SW 1271 (cell line): ENCODE data around the gene CREB3L4.
"Not testable (repeated sequence)": the region's sequence is repeated elsewhere in the genome, so short reads cannot be mapped to it uniquely, and the experiment has no call there.

Source experiments
- DNase-seq, 2 experiments: peaks; one replicate each; lab custom pipeline; 2025; lab: John Stamatoyannopoulos, UW

Gene CREB3L4

DNA sequence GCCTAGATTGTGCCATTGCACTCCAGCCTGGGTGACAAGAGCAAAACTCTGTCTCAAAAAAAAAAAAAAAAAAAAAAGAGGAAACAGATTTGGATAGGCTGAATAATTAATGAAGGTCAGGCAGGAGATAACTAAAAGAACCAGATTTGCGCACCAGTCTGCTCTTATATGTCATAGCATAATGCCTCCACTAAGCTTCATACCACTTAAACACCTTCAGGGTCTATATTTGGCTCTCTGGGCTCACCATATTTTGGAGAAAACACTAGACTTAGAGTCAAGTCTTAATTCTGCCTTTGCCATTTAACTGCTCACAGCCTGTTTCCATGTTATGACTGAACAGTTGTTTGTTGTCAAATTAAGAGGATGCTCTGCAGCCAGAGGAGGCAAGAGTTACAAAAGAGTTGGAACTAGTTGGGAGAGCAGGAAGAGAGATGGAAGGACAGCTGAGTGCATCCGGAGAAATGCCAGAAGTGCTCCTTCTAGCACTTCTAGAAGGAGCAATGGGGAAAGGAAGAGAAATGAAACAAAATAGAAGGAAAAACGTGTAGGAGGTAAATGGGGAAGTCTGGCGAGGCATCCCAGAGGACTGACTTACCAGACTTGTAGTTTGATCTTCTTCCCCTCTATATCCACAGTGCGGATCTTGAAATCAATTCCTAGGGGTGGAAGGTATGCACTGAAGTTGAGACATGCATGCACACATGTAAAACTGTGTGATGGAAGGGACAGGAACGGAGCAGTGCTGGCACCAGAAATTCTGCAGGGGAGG is 16.6 kb downstream of the CREB3L4 start:
- no peak for DNase-seq

DNA sequence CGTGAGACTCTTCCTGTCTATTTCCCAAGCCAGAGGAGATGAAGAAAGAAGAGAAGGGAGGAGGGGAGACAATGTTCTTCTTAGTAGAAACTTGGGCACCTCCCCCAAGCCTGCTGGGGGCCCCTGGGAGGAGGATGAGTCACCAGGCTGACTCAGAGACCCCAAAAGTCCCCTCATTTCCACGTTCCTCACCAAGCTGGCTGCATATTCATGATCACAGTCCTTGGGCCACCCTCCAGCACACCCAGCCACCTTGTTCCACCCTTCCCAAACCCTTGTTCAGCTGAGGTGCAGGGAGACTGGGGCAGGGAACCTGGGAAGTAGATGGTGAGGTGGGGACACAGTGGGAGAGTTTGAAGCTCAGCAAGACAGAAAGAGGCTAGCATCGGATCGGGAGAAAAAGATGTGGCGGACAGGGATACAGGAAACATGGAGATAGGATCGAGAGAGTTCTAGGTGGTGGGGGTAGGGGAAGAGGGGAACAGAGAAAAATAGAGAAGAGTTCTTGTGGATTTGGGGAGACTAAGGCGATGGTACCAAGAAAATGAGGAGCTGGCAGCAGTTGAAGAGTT is 17.7 kb downstream of the CREB3L4 start:
- DNase-seq, result no peak

GRCh38 chr1:153985941-153986761 is 18.4 kb downstream of the CREB3L4 start, which contains the start of gene RAB13:
TSS of gene RAB13 (minus strand) at chr1:153986339. CDS start at chr1:153986236, 103 bp downstream.
- peak in 1 of 2 experiments; percentile 78 for DNase-seq

DNA sequence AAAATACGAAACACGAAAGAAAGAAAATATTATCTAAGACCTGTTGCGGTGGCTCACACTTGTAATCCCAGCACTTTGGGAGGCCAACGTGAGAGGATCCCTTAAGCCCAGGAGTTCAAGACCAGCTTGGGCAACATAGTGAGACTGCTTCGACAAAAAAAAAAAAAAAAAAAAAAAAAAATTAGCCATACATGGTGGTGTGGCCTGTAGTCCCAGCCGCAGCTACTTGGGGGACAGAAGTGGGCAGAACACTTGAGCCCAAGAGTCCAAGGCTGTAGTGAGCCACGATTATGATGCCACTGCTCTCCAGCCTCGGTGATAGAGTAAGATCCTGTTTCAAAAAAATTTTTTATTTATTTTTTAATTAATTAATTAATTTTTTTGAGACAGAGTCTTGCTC is 19.9 kb downstream of the CREB3L4 start:
- DNase-seq, result no peak

DNA sequence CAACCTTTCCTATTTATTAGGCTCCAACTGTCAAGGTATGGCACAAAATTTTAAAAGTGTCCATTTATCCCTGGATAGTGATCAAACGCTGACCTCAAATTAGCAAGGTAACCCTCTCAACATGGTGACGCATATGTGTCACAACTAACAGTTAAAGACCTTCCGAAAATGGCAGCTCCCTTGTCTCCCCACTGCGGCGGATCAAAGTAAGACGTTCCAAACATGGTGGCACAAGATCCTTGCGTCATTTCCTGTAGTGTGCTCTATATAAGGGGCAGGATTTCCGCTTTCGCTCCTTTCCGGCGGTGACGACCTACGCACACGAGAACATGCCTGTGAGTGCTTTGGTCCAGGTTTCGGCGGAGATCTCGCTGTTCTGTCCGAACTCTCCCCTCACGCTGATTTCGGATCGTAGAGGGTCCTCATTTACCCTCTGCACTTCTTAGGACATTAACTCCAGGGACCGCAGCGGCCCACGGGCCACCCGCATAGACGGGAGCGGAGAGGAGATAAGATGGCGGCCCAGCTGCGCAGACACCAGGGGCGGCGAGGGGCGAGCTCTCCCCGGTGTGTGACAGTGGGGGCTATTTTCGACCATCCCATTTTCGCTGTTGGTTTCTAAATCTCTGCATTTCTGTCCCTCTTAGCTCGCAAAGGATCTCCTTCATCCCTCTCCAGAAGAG is 22.9 kb downstream of the CREB3L4 start, which contains the start of gene RPS27:
Gene RPS27, plus strand, starts transcription at position 295 of the 683 bp plus-strand sequence. Its CDS starts 35 bp downstream, at position 330.
- peak; percentile 84 to 94 for DNase-seq

GRCh38 chr1:153991151-153991630 is 23.5 kb downstream of the CREB3L4 start:
- no peak for DNase-seq

DNA sequence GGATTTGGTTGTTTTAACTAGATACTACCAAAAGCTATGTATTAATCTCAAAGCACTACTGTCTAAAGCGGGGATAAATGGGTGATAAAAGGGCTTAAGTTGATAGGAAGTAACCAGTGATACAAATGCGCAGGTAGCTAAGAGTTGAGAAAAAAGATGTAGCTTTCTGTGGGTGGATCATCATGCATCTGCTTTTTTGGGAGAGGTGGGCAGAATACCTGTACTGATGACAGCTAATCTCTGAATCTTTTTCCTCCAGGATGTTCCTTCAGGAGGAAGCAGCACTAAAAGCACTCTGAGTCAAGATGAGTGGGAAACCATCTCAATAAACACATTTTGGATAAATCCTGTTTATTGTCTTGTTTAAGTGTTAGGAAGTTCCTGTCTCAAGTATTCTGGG is 24.1 kb downstream of the CREB3L4 start:
- DNase-seq, result no peak

GRCh38 chr1:153995202-153995601 is 27.5 kb downstream of the CREB3L4 start:
- no peak for DNase-seq

- no peak for DNase-seq
These were observed 27.9 kb downstream of the CREB3L4 start for GRCh38 chr1:153995640-153996039.

DNA sequence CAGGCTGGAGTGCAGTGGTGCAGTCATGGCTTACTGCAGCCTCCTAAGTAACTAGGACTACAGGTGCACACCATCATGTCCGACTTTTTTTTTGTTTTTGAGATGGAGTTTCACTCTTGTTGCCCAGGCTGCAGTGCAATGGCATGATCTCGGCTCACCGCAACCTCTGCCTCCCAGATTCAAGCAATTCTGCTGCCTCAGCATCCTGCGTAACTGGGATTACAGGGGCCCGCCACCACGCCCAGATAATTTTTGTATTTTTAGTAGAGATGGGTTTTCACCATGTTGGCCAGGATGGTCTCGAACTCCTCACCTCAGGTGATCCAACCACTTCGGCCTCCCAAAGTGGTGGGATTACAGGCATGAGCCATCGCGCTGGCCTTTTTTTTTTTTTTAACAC is 29.2 kb downstream of the CREB3L4 start:
- not testable (repeated sequence) for DNase-seq

DNA sequence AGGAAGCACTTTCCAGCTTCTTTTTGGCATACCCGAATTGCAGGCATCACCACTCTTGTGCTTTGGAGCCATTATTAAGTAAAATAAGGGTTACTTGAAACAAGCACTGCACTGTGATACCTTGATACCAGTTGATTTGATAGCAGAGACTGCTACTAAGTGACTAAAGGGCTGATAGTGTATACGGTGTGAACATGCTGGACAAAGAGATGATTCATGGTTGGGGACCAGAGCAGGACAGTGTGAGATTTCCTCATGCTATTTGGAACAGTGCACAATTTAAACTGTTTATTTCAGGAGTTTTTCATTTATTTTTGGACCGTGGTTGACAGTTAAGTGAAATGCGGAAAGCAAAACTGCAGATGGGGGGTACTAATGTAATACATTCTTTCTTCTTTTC is 32.7 kb downstream of the CREB3L4 start:
- DNase-seq, result no peak

DNA sequence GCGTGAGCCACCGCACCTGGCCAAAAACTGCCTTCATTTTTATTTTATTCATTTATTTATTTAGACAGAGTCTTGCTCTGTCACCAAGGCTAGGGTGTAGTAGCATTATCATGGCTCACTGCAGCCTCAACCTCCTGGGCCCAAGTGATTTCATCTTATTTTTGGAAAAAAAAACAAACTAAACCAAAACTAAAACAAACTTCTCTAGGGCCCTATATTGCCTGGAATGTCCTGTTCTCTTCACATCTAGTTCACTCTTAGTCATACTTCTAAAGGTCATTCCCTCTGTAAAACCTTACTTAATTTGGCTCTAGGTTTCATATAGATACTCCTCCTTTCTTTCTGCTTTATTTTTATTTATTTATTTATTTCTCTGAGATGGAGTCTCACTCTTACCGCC is 38.4 kb downstream of the CREB3L4 start:
- no peak for DNase-seq

DNA sequence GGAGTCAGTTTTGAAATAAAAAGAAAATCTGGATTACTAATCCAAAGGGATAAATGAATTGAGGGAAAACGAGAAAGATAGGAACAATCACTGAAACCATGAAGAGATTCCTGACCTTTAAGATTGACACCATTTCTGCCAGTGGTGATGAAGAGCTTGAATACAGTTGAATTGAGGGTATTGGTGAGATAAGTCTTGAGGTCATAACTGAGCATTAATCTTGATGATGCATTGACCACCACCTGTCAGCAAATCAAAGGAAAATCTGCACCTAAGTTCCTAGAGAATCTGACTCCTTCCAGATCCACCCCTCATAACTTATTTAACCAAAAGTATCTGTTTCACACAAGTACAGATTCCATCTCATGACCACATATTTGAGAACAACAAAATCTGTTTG is 44.4 kb downstream of the CREB3L4 start:
- no peak for DNase-seq

GRCh38 chr1:154012543-154012942 is 44.8 kb downstream of the CREB3L4 start:
- DNase-seq, result not testable (repeated sequence)

- DNase-seq, result no peak
These were observed 46.6 kb downstream of the CREB3L4 start for GRCh38 chr1:154014154-154014907.

DNA sequence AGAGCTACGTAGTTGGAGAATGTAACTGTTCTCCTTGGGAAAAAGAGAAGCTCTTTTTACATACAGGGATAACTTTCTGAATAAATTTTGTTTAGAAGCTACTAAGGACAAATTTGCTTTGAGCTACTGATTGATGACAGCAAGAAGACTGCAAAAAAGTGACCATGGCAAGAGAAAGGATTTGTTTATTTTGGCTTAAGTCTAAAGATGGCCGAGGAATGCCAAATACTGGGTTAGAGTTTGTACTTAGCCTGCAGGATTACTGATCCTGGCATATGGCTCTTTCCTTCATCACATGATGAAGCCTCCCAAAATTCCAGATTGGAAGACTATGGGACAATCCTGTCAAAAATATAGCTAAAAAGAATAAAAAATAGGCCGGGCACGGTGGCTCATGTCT is 51.6 kb downstream of the CREB3L4 start:
- DNase-seq, result no peak

DNA sequence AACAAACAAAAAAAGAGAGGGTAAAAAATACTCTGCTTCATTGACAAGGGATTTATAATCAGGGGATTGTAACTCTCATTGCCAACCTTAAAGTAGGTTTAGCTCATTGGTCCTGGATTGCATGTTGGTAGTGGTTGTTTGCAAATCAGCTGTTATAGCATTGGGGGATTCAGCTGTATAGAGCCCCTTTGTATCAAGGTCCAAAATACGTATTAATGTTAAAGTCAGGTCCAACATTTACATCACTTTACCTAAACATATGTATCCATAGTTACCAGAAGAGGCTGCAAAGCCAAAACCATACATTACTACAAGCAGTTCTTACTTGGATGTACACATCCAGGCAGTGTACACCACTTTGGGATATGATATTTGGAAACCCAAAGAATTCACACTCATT is 52.2 kb downstream of the CREB3L4 start:
- DNase-seq, result no peak
